Neural progenitor cell (in vitro differentiated cells): ENCODE results near the gene CYP2A13. TPM values are rescaled to one million over a fixed set of nuclear protein-coding genes. Genes with fewer than 3 reads are reported as not detected.
"Not testable (repeated sequence)": the region's sequence is repeated elsewhere in the genome, so short reads cannot be mapped to it uniquely, and the experiment has no call there.

Source experiments
- DNase-seq: peaks from one replicate; pipeline ENCODE4 v3.0.0-alpha.2; 2016; ENCODE audit warnings: low spot score
- H2AFZ ChIP-seq: fragments of 200-600 bp; sonication (generic); replicated peaks from 2 replicates; pipeline ENCODE4 v1.6.1; 2016; ENCODE audit warnings: antibody characterized with exemption
- H3F3A ChIP-seq: fragments of 200-600 bp; sonication (generic); 2 replicates; pipeline ENCODE4 v1.6.1; 2016; ENCODE audit warnings: antibody characterized with exemption, low read depth
- H3K27ac ChIP-seq: fragments of 200-600 bp; sonication (generic); 2 replicates; pipeline ENCODE4 v1.5.1; 2016; ENCODE audit warnings: mild to moderate bottlenecking
- H3K27me3 ChIP-seq: fragments of 200-600 bp; sonication (generic); 2 replicates; pipeline ENCODE4 v1.6.1; 2016; ENCODE audit warnings: mild to moderate bottlenecking, moderate library complexity
- H3K36me3 ChIP-seq: fragments of 200-600 bp; sonication (generic); 2 replicates; pipeline ENCODE4 v1.5.1; 2016
- H3K4me1 ChIP-seq: fragments of 200-600 bp; sonication (generic); 2 replicates; pipeline ENCODE4 v1.6.1; 2016; ENCODE audit warnings: mixed run types
- H3K4me2 ChIP-seq: fragments of 200-600 bp; sonication (generic); 2 replicates; pipeline ENCODE4 v1.6.1; 2016
- H3K4me3 ChIP-seq: fragments of 200-600 bp; sonication (generic); 2 replicates; pipeline ENCODE4 v1.5.1; 2016
- H3K79me2 ChIP-seq: fragments of 200-600 bp; sonication (generic); 2 replicates; pipeline ENCODE4 v1.6.1; 2016; ENCODE audit warnings: low read depth
- H3K9ac ChIP-seq: fragments of 200-600 bp; sonication (generic); 2 replicates; pipeline ENCODE4 v1.6.1; 2016
- H3K9me3 ChIP-seq: fragments of 200-600 bp; sonication (generic); 2 replicates; pipeline ENCODE4 v1.5.1; 2016; ENCODE audit warnings: low read depth
- H4K20me1 ChIP-seq: fragments of 200-600 bp; sonication (generic); 2 replicates; pipeline ENCODE4 v1.6.1; 2016; ENCODE audit warnings: low read depth
- H3K27ac Mint-ChIP-seq: 3 replicates; pipeline ENCODE4 v1.8.0; 2021; ENCODE audit warnings: mixed read lengths
- H3K27me3 Mint-ChIP-seq: 2 replicates; pipeline ENCODE4 v1.8.0; 2022; ENCODE audit warnings: low read depth, mild to moderate bottlenecking, inconsistent platforms, moderate library complexity, mixed read lengths; ENCODE audit not compliant: insufficient read depth
- H3K36me3 Mint-ChIP-seq: 3 replicates; pipeline ENCODE4 v1.8.0; 2021; ENCODE audit warnings: mixed read lengths
- H3K4me1 Mint-ChIP-seq: 3 replicates; pipeline ENCODE4 v1.8.0; 2021; ENCODE audit warnings: mixed read lengths
- H3K4me3 Mint-ChIP-seq: 3 replicates; pipeline ENCODE4 v1.8.0; 2021; ENCODE audit warnings: mild to moderate bottlenecking, moderate library complexity, mixed read lengths
- H3K9me3 Mint-ChIP-seq: 3 replicates; pipeline ENCODE4 v1.8.0; 2020; ENCODE audit warnings: mixed read lengths
- EZH2 ChIP-seq: fragments of 200-600 bp; sonication (generic); IDR thresholded peaks from 2 replicates; pipeline ENCODE4 v1.6.1; 2017; ENCODE audit warnings: antibody characterized with exemption, mild to moderate bottlenecking, moderate library complexity
- EZH2phosphoT487 ChIP-seq: fragments of 200-600 bp; sonication (generic); IDR thresholded peaks from 2 replicates; pipeline ENCODE4 v1.6.1; 2017; ENCODE audit warnings: antibody characterized with exemption
- total RNA-seq: library from RNA; depleted of rRNA; stranded (reverse); fragments of >200 nt; gene quantifications from 2 replicates; pipeline ENCODE4 v1.2.3, GENCODE V29; 2015; ENCODE audit warnings: low replicate concordance
- TF ChIP-seq, protein P1 (sequence below): fragments of 200-600 bp; sonication (generic); IDR thresholded peaks from 2 replicates; pipeline ENCODE4 v1.5.1; 2017; ENCODE audit warnings: antibody characterized with exemption, mild to moderate bottlenecking

The CYP2A13 gene, protein sequence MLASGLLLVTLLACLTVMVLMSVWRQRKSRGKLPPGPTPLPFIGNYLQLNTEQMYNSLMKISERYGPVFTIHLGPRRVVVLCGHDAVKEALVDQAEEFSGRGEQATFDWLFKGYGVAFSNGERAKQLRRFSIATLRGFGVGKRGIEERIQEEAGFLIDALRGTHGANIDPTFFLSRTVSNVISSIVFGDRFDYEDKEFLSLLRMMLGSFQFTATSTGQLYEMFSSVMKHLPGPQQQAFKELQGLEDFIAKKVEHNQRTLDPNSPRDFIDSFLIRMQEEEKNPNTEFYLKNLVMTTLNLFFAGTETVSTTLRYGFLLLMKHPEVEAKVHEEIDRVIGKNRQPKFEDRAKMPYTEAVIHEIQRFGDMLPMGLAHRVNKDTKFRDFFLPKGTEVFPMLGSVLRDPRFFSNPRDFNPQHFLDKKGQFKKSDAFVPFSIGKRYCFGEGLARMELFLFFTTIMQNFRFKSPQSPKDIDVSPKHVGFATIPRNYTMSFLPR
- total RNA-seq, result not detected in 2 replicates

DNA sequence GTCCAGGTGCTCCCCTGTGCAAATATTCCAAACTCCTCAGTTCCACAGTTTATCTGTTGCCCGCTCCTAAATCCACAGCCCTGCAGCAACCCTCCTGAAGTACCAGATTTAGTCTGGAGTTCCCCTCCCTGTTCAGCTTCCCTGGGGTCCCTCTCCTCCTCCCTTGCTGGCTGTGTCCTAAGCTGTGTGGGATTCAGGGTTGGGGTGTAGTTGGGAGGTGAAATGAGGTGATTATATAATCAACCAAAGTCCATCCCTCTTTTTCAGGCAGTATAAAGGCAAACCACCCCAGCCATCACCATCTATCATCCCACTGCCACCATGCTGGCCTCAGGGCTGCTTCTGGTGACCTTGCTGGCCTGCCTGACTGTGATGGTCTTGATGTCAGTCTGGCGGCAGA lies at the start of gene CYP2A13:
Gene CYP2A13 (plus strand): TSS at position 301 of the 400 bp plus-strand sequence. CDS start 21 bp downstream, at position 322.
- H3K4me3 Mint-ChIP-seq, result no peak within 1 kb of the TSS
- Histone ChIP-seq H3K27ac (no peak within 1 kb of the TSS), H3K9ac (no peak within 1 kb of the TSS), H3K27me3 (peaks cover 49% of the 10 kb centered on the region), H3K79me2 (no peaks in the 10 kb centered on the region), H3K4me3 (no peak within 1 kb of the TSS), H4K20me1 (no peaks in the 10 kb centered on the region), H3K4me2 (no peak within 1 kb of the TSS), H3K4me1 (no peaks in the 10 kb centered on the region), H3K9me3 (no peaks in the 10 kb centered on the region), H2AFZ (peak within 1 kb of the TSS; percentile 97), H3K36me3 (no peaks in the 10 kb centered on the region), H3F3A (no peaks in the 10 kb centered on the region)
- no peak within 1 kb of the TSS for H3K27ac Mint-ChIP-seq
- H3K9me3 Mint-ChIP-seq, result no peaks in the 10 kb centered on the region
- H3K36me3 Mint-ChIP-seq, result no peaks in the 10 kb centered on the region
- H3K4me1 Mint-ChIP-seq, result no peaks in the 10 kb centered on the region
- DNase-seq, result no peak
- no peak for TF ChIP-seq EZH2phosphoT487
- TF ChIP-seq EZH2, result no peak
- TF ChIP-seq, protein P1, sequence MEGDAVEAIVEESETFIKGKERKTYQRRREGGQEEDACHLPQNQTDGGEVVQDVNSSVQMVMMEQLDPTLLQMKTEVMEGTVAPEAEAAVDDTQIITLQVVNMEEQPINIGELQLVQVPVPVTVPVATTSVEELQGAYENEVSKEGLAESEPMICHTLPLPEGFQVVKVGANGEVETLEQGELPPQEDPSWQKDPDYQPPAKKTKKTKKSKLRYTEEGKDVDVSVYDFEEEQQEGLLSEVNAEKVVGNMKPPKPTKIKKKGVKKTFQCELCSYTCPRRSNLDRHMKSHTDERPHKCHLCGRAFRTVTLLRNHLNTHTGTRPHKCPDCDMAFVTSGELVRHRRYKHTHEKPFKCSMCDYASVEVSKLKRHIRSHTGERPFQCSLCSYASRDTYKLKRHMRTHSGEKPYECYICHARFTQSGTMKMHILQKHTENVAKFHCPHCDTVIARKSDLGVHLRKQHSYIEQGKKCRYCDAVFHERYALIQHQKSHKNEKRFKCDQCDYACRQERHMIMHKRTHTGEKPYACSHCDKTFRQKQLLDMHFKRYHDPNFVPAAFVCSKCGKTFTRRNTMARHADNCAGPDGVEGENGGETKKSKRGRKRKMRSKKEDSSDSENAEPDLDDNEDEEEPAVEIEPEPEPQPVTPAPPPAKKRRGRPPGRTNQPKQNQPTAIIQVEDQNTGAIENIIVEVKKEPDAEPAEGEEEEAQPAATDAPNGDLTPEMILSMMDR, result no peak
- peaks cover 41% of the 10 kb centered on the region for H3K27me3 Mint-ChIP-seq

DNA sequence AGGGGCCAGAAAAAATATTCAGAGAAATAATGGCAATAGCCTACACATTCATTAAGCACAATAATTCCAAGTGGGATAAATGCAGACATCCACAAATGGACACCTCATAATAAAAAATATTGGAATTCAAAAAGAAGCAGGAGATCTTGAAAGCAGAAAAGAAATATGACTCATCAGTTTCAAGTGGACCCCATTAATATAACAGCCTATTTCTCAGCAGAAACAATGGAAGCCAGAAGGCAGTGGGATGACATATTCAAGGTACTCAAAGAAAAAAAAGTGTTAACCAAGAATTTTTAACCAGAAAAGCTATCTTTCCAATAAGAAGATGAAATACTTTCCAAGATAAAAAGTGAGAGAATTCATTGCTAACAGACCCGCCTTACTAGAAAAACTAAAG lies 48.4 kb upstream of the CYP2A13 start:
- DNase-seq, result no peak
- Histone ChIP-seq H3F3A (no peaks in the 10 kb centered on the region), H3K79me2 (no peaks in the 10 kb centered on the region), H3K9me3 (no peaks in the 10 kb centered on the region), H4K20me1 (no peaks in the 10 kb centered on the region), H3K4me1 (no peaks in the 10 kb centered on the region), H3K27ac (no peak overlapping the region), H3K4me2 (no peak overlapping the region), H3K4me3 (no peak overlapping the region), H3K27me3 (no peaks in the 10 kb centered on the region), H3K36me3 (no peaks in the 10 kb centered on the region), H2AFZ (no peak overlapping the region), H3K9ac (no peak overlapping the region)
- TF ChIP-seq EZH2phosphoT487 (no peak), EZH2 (no peak)
- TF ChIP-seq, protein P1, result no peak
- Mint-ChIP-seq H3K4me3 (no peak overlapping the region), H3K27ac (no peak overlapping the region), H3K9me3 (no peaks in the 10 kb centered on the region), H3K27me3 (peaks cover 7% of the 10 kb centered on the region), H3K36me3 (no peaks in the 10 kb centered on the region), H3K4me1 (no peaks in the 10 kb centered on the region)

DNA sequence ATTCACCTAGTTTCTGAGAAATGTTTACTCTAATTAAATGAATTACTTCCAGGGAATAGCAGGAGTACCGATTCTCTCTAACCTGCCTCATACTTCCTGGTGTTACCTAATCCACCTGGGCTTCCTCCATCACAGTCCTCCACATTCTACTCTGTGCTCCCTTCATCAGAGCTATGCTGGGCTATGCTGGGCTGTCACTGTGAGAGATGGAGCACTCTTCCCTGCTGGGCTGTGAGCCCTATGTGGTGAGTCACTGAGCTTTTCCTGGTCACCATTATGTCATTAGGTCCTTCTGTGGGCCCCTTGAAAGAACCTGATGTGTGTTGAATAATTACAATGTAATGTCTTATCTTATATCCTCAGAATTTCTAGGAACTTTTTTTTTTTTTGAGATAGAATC lies 43.2 kb upstream of the CYP2A13 start:
- H3K36me3 Mint-ChIP-seq, H3K27ac Mint-ChIP-seq, H3K36me3 ChIP-seq, H3K4me1 Mint-ChIP-seq, H3K9ac ChIP-seq, H3K9me3 ChIP-seq, H2AFZ ChIP-seq, H3F3A ChIP-seq, DNase-seq, H3K4me1 ChIP-seq, H3K4me3 Mint-ChIP-seq, H3K4me3 ChIP-seq, H4K20me1 ChIP-seq, H3K27ac ChIP-seq, H3K79me2 ChIP-seq, H3K27me3 Mint-ChIP-seq, H3K9me3 Mint-ChIP-seq, H3K27me3 ChIP-seq, H3K4me2 ChIP-seq: not testable (repeated sequence)

DNA sequence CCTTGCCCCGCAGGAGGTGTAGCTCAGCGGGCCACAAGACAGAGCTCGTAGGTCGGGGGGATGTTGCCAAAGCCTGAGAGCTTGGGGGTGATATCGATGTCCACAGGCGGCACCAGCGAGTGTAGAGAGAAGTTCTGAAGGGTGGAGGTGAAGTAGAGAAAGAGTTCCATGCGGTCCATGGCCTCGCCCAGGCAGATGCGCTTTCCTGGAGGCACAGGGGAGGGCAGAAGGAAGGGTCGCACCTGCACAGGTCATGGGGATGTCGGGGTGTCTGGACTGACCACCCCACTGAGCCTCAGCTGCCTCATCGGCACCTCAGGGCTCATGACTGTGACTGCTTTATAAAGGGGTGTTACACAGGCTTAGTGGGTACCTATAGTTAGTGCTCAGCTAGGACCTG lies 37.8 kb upstream of the CYP2A13 start:
- H3K36me3 Mint-ChIP-seq, result no peaks in the 10 kb centered on the region
- Histone ChIP-seq H3F3A (no peaks in the 10 kb centered on the region), H3K27me3 (no peaks in the 10 kb centered on the region), H3K4me1 (no peaks in the 10 kb centered on the region), H3K36me3 (no peaks in the 10 kb centered on the region), H3K79me2 (no peaks in the 10 kb centered on the region), H4K20me1 (no peaks in the 10 kb centered on the region), H2AFZ (no peak overlapping the region), H3K9ac (no peak overlapping the region), H3K4me2 (no peak overlapping the region), H3K4me3 (no peak overlapping the region), H3K27ac (no peak overlapping the region), H3K9me3 (no peaks in the 10 kb centered on the region)
- DNase-seq, result no peak
- TF ChIP-seq EZH2 (no peak), EZH2phosphoT487 (no peak)
- TF ChIP-seq, protein P1, result no peak
- H3K27ac Mint-ChIP-seq, result no peak overlapping the region
- no peaks in the 10 kb centered on the region for H3K9me3 Mint-ChIP-seq
- H3K4me3 Mint-ChIP-seq, result no peak overlapping the region
- H3K4me1 Mint-ChIP-seq, result no peaks in the 10 kb centered on the region
- peaks cover 7% of the 10 kb centered on the region for H3K27me3 Mint-ChIP-seq

DNA sequence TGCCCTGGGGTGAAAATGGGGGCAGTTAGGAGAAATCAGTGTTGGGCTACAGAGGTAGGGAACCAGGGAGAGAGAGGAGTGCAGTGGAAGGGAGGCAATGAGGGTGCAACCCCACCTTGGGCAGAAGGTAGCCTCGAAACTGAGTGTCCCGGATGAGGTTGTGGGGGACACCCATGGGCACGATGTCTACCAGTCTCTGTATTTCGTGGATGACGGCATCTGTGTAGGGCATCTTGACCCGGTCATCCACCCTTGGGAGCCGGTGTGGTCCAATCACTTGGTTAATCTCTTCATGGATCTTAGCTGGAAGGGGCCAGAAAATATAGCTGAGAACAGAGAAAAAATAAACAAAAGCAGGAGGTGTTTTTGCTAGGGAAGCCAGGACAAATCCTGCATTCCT lies 36.1 kb upstream of the CYP2A13 start:
- DNase-seq, H3K9me3 ChIP-seq, H4K20me1 ChIP-seq, H3K4me1 Mint-ChIP-seq, H3K4me2 ChIP-seq, H3K36me3 ChIP-seq, H3K79me2 ChIP-seq, H3K9ac ChIP-seq, H2AFZ ChIP-seq, H3K27ac ChIP-seq, H3K4me3 ChIP-seq, H3K27me3 ChIP-seq, H3F3A ChIP-seq, H3K9me3 Mint-ChIP-seq, H3K4me1 ChIP-seq, H3K4me3 Mint-ChIP-seq, H3K36me3 Mint-ChIP-seq, H3K27me3 Mint-ChIP-seq, H3K27ac Mint-ChIP-seq: not testable (repeated sequence)

DNA sequence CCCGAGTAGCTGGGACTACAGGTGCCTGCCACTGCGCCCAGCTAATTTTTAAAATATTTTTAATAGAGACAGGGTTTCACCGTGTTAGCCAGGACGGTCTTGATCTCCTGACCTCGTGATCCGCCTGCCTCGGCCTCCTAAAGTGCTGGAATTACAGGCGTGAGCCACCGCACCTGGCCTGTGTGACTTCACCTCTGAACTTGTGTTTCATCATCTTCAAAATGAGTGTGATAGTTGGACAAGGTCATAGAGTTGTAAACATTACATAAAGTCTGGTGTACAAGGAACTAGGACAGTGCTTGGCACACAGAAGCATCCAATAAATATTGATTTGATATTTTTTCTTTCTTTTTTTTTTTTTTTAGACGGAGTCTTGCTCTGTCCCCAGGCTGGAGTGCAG lies 34.9 kb upstream of the CYP2A13 start:
- H3K27ac ChIP-seq, H3K36me3 ChIP-seq, H3K27me3 ChIP-seq, H3F3A ChIP-seq, DNase-seq, H3K27me3 Mint-ChIP-seq, H4K20me1 ChIP-seq, H3K4me3 Mint-ChIP-seq, H3K9ac ChIP-seq, H2AFZ ChIP-seq, H3K79me2 ChIP-seq, H3K9me3 ChIP-seq, H3K27ac Mint-ChIP-seq, H3K4me1 Mint-ChIP-seq, H3K9me3 Mint-ChIP-seq, H3K4me2 ChIP-seq, H3K36me3 Mint-ChIP-seq, H3K4me1 ChIP-seq, H3K4me3 ChIP-seq: not testable (repeated sequence)
